GM23248 (cell line): ENCODE results near the gene CA5A. TPM values are rescaled to one million over a fixed set of nuclear protein-coding genes. Genes with fewer than 3 reads are reported as not detected.

ENCODE experiments used
- DNase-seq: peaks from one replicate; pipeline ENCODE4 v3.0.0-alpha.2; 2015
- H2AFZ ChIP-seq: fragments of 200-600 bp; sonication (generic); 2 replicates; pipeline ENCODE4 v1.6.1; 2016; ENCODE audit warnings: antibody characterized with exemption
- H3F3A ChIP-seq: fragments of 200-600 bp; sonication (generic); 2 replicates; pipeline ENCODE4 v1.6.1; 2016; ENCODE audit warnings: mild to moderate bottlenecking, antibody characterized with exemption, mixed run types; ENCODE audit not compliant: insufficient read depth
- H3K27ac ChIP-seq: fragments of 200-600 bp; sonication (generic); 2 replicates; pipeline ENCODE4 v1.5.1; 2016; ENCODE audit warnings: mild to moderate bottlenecking
- H3K27me3 ChIP-seq: fragments of 200-600 bp; sonication (generic); replicated peaks from 2 replicates; pipeline ENCODE4 v1.6.1; 2016; ENCODE audit warnings: mild to moderate bottlenecking; ENCODE audit not compliant: insufficient read depth
- H3K36me3 ChIP-seq: fragments of 200-600 bp; sonication (generic); 2 replicates; pipeline ENCODE4 v1.6.1; 2016; ENCODE audit warnings: low read depth, mild to moderate bottlenecking
- H3K4me1 ChIP-seq: fragments of 200-600 bp; sonication (generic); 2 replicates; pipeline ENCODE4 v1.6.1; 2016; ENCODE audit warnings: mild to moderate bottlenecking; ENCODE audit not compliant: insufficient read depth
- H3K4me2 ChIP-seq: fragments of 200-600 bp; sonication (generic); one replicate; pipeline ENCODE4 v1.6.1; 2016; ENCODE audit warnings: mild to moderate bottlenecking; ENCODE audit not compliant: unreplicated experiment
- H3K4me3 ChIP-seq: fragments of 200-600 bp; sonication (generic); 2 replicates; pipeline ENCODE4 v1.5.1; 2016; ENCODE audit warnings: mild to moderate bottlenecking
- H3K79me2 ChIP-seq: fragments of 200-600 bp; sonication (generic); 2 replicates; pipeline ENCODE4 v1.6.1; 2016; ENCODE audit warnings: mild to moderate bottlenecking; ENCODE audit not compliant: insufficient read depth
- H3K9ac ChIP-seq: fragments of 200-600 bp; sonication (generic); 2 replicates; pipeline ENCODE4 v1.6.1; 2016; ENCODE audit warnings: mild to moderate bottlenecking
- H3K9me2 ChIP-seq: fragments of 200-600 bp; sonication (generic); 2 replicates; pipeline ENCODE4 v1.6.1; 2016; ENCODE audit warnings: mixed run types, mild to moderate bottlenecking, moderate library complexity; ENCODE audit not compliant: insufficient read depth
- H3K9me3 ChIP-seq: fragments of 200-600 bp; sonication (generic); one replicate; pipeline ENCODE4 v1.6.1; 2017; ENCODE audit warnings: low read depth
- H4K20me1 ChIP-seq: fragments of 200-600 bp; sonication (generic); 2 replicates; pipeline ENCODE4 v1.6.0; 2016; ENCODE audit not compliant: insufficient read depth
- EZH2 ChIP-seq: fragments of 200-600 bp; sonication (generic); IDR thresholded peaks from 2 replicates; pipeline ENCODE4 v1.6.1; 2018; ENCODE audit warnings: antibody characterized with exemption, mild to moderate bottlenecking; ENCODE audit not compliant: insufficient read depth, poor library complexity, severe bottlenecking
- EZH2phosphoT487 ChIP-seq: fragments of 200-600 bp; sonication (generic); IDR thresholded peaks from 2 replicates; pipeline ENCODE4 v1.6.1; 2018; ENCODE audit warnings: antibody characterized with exemption, moderate library complexity, mild to moderate bottlenecking, low read depth; ENCODE audit not compliant: insufficient read depth
- WGBS, 2 experiments: methylation state at CpG; one replicate each; pipeline ENCODE4 v1.1.6; 2015 to 2017; ENCODE audit warnings: low lambda C conversion rate in 2 of 2, low coverage in 1 of 2; ENCODE audit errors: missing lambda C conversion rate in 2 of 2; 5-methylcytosine and 5-hydroxymethylcytosine counted together
- in situ Hi-C: fragments of 300-500 bp; cut with MboI; formaldehyde crosslinking; loops from 2 replicates; pipeline ENCODE4 v1.15.0; 2020
- polyA plus RNA-seq: library from polyadenylated mRNA; unstranded; fragments of >200 nt; fragmentation: Nextera tagmentation; extraction: Ambion mirVana; gene quantifications from 2 replicates; pipeline ENCODE4 v1.2.1, GENCODE V29; 2016
- total RNA-seq: library from RNA; depleted of rRNA; stranded (reverse); fragments of >200 nt; shearing (Covaris generic); gene quantifications from 2 replicates; pipeline ENCODE4 v1.2.3, GENCODE V29; 2014

Gene CA5A
- total and polyA plus RNA-seq, 2 experiments from 2014 or later: not detected

DNA sequence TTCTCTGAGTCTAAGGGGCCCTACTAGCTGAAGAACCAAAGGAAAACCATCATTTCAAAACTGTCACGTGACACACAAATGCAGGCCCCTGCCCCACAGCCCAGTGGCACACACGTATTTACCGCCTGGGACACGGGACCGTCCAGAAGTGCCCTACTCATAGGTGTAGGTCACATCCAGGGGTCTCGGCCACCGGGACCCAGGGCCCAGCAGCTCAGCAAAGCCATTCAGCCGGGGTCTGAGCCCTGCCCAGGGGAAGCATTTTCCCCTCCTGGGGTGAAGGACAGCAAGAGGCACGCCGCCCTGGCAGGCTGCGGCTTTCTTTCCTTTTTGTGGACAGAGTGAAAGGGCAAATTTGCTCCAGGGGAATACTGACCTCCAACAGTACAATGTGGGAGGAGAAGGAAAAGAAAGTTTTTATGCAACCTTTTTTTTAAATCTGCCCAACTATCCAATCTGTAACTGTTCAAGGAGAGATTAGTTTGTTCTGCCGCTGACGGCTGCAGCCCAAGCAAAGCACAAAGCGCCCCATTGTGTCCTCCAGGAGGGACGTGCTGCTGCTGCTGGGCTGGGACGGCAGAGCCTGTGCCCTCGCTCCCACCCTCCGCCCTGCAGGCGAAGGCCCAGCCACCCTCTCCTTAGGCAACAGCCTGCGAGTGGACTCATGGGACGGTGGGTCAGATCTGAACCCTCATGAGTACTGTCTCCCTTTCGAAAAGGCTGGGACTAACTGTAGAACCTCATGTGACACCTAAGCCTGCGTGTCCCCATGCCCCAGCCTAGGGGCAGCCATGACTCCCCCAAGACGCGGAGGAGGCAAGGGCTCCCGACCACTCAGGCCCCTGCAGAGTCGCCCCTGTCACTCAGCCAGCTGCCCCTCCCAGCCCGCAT is 88.3 kb downstream of the CA5A start:
- no peak overlapping the region for H2AFZ ChIP-seq
- no peaks in the 10 kb centered on the region for H3K27me3 ChIP-seq
- H4K20me1 ChIP-seq: no peaks in the 10 kb centered on the region
- no peaks in the 10 kb centered on the region for H3K9me2 ChIP-seq
- no peak overlapping the region for H3K27ac ChIP-seq
- H3K36me3 ChIP-seq: peaks cover 24% of the 10 kb centered on the region
- H3F3A ChIP-seq: peaks cover 1% of the 10 kb centered on the region; the same call in 1 of the 2 replicates
- TF ChIP-seq EZH2phosphoT487 (no peak), EZH2 (no peak)
- in situ Hi-C loops: no loop called here
- no peak for DNase-seq
- WGBS, 2 experiments: 95 to 97% methylated on average over 27 to 28 of the region's 28 CpGs
- no peak overlapping the region for H3K9ac ChIP-seq
- H3K79me2 ChIP-seq: peaks cover 92% of the 10 kb centered on the region
- H3K4me2 ChIP-seq: no peak overlapping the region
- H3K4me1 ChIP-seq: peaks cover 7% of the 10 kb centered on the region
- H3K4me3 ChIP-seq: no peak overlapping the region
- H3K9me3 ChIP-seq: no peaks in the 10 kb centered on the region

DNA sequence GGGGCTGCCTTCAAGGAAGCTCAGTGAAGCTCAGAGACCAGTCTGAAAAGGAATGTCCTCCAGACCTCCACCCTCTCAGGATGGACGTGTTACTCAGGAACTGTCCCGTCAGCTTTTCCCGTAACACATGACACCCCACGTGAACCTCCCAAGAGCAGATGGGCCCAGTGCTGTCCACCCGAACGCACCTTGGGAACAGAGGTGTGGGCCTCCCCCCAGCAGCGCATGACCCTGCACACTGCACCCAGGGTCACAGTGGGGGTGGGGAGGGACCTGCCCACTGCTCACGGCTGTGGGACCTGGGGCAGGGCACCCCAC is 88.9 kb downstream of the CA5A start:
- no peak for TF ChIP-seq EZH2
- no peak for TF ChIP-seq EZH2phosphoT487
- no peaks in the 10 kb centered on the region for H3K27me3 ChIP-seq
- DNase-seq: no peak
- no peaks in the 10 kb centered on the region for H3K9me3 ChIP-seq
- peaks cover 24% of the 10 kb centered on the region for H3K36me3 ChIP-seq
- in situ Hi-C loops: no loop called here
- H3K4me2 ChIP-seq: no peak overlapping the region
- 98% methylated on average over 8 of the region's 8 CpGs for WGBS, 2 experiments
- H4K20me1 ChIP-seq: no peaks in the 10 kb centered on the region
- H3K9ac ChIP-seq: no peak overlapping the region
- H2AFZ ChIP-seq: no peak overlapping the region
- H3K4me1 ChIP-seq: peaks cover under 1% of the 10 kb centered on the region; the same call in 1 of the 2 replicates
- H3K9me2 ChIP-seq: no peaks in the 10 kb centered on the region
- no peaks in the 10 kb centered on the region for H3F3A ChIP-seq
- no peak overlapping the region for H3K27ac ChIP-seq
- H3K79me2 ChIP-seq: peaks cover 93% of the 10 kb centered on the region
- H3K4me3 ChIP-seq: no peak overlapping the region

DNA sequence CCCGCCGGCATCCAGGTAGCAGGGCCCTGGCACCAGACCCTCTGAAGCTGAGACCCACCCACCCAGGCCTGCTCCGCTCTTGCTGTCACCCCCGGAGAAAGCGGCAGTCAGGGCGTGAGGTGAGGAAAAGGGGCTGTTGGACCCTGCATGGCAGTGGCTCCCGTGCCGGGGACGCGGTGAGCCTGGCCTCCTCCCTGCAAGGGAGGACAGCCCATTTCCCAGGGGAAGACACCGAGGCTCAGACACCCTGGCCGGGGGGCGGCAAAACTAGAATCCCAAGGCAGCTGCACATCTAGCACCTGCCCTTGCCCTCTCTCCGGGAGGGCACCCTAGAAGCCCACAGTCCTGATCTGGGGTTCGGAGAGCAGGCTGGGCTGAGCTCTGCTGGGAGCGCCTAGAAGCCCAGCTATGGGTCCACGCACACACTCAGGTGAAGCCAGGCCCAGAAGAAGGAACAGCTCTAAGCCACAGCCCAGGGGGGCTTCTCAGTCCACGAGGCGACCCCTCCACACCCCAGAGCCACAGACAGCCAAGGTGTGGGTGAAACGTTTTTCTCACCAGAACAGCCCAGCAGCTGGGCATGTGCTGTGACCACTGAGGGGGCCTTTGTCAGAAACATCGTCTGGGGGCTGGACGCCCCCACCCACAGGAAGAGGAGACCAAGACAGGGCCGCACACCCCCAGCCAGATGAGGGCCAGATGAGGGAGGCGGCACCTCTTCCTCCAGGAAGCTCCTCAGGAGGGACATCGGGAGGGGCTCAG is 89.4 kb downstream of the CA5A start:
- no peaks in the 10 kb centered on the region for H3K9me3 ChIP-seq
- no peaks in the 10 kb centered on the region for H3K4me1 ChIP-seq
- no peak overlapping the region for H3K4me3 ChIP-seq
- H3F3A ChIP-seq: no peaks in the 10 kb centered on the region
- no peak overlapping the region for H2AFZ ChIP-seq
- no peaks in the 10 kb centered on the region for H3K9me2 ChIP-seq
- no peaks in the 10 kb centered on the region for H3K27me3 ChIP-seq
- TF ChIP-seq EZH2 (no peak), EZH2phosphoT487 (no peak)
- no peak for DNase-seq
- no peaks in the 10 kb centered on the region for H4K20me1 ChIP-seq
- no peak overlapping the region for H3K9ac ChIP-seq
- no peak overlapping the region for H3K4me2 ChIP-seq
- no peak overlapping the region for H3K27ac ChIP-seq
- peaks cover 24% of the 10 kb centered on the region for H3K36me3 ChIP-seq
- 91 to 96% methylated on average over 20 to 24 of the region's 25 CpGs for WGBS, 2 experiments
- H3K79me2 ChIP-seq: peaks cover 92% of the 10 kb centered on the region
- in situ Hi-C loops: no loop called here

DNA sequence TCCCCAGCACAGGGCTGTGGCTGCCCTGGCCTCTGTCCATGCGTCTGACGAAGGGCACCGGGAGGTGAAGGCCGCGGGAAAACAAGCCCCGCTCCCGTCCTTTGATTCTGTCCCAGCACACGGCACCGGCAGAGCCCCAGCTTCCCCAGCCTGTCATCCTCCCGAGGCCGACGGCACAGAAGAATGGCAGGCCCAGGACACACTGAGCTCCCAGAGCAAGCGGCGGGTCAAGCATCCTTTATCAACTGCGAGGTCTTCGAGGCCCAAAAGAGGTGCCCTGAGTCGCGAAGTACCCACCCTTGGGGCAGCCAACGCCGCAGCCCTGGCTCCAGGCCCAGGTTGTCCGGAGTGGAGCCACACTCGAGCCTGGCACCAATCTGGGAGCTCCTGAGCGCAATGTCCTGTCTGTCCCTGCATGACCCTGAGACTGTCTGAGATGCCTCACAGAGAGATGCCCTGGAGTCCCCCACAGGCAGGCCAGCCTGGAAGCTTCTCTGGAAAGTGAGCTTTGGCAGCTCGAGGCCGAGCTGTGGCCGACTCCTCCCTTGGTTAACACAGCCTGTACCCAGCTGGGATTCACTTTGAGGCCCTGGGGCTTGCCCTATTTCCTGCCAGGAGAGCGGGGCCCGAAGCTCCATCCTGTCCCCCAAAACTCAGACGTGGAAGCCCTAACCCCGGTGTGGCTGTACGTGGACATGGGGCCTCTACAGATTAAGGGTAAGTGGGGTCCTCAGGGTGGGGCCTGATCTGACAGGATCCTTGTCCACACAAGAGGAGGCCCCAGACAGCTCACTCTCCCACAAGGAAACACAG is 90.3 kb downstream of the CA5A start:
- WGBS, 2 experiments: 83 to 85% methylated on average over 31 of the region's 31 CpGs
- Histone ChIP-seq H3K79me2 (peaks cover 92% of the 10 kb centered on the region), H3K9me3 (no peaks in the 10 kb centered on the region), H3K4me2 (no peak overlapping the region), H3K9ac (no peak overlapping the region), H4K20me1 (no peaks in the 10 kb centered on the region), H3K4me3 (no peak overlapping the region), H3K36me3 (peaks cover 24% of the 10 kb centered on the region), H3K9me2 (no peaks in the 10 kb centered on the region), H3K27me3 (no peaks in the 10 kb centered on the region), H3F3A (no peaks in the 10 kb centered on the region), H3K27ac (no peak overlapping the region), H3K4me1 (no peaks in the 10 kb centered on the region), H2AFZ (no peak overlapping the region)
- no peak for TF ChIP-seq EZH2phosphoT487
- no peak for TF ChIP-seq EZH2
- in situ Hi-C loops: no loop called here
- DNase-seq: no peak
